HUES64 (cell line): ENCODE measurements around the gene MEGF11.

ENCODE experiments used
- H3K27ac ChIP-seq: 2 replicates; pipeline ENCODE4 v1.7.0; 2013; ENCODE audit warnings: low read depth, low read length, inconsistent platforms
- H3K27me3 ChIP-seq: 2 replicates; pipeline ENCODE4 v1.6.1; 2013; ENCODE audit warnings: mild to moderate bottlenecking, low read length; ENCODE audit not compliant: insufficient read depth
- H3K36me3 ChIP-seq: 2 replicates; pipeline ENCODE4 v1.6.1; 2013; ENCODE audit warnings: mild to moderate bottlenecking, low read length; ENCODE audit not compliant: insufficient read depth
- H3K4me1 ChIP-seq: 2 replicates; pipeline ENCODE4 v1.6.1; 2013; ENCODE audit warnings: mild to moderate bottlenecking, low read length, moderate library complexity; ENCODE audit not compliant: insufficient read depth
- H3K4me3 ChIP-seq: 2 replicates; pipeline ENCODE4 v1.5.1; 2013; ENCODE audit warnings: mild to moderate bottlenecking, low read length, moderate library complexity
- H3K9ac ChIP-seq: 2 replicates; pipeline ENCODE4 v1.6.1; 2013; ENCODE audit warnings: mild to moderate bottlenecking, low read depth, low read length
- H3K9me3 ChIP-seq: 2 replicates; pipeline ENCODE4 v1.6.1; 2013; ENCODE audit warnings: low read depth, low read length; ENCODE audit not compliant: insufficient read depth
- WGBS: fragments of 150-250, 120-280 bp; methylation state at CpG from one replicate; pipeline ENCODE4 v1.1.7; 2013; ENCODE audit warnings: missing lambda C conversion rate; 5-methylcytosine and 5-hydroxymethylcytosine counted together

Gene MEGF11

GRCh38 chr15:65947041-65947440, 306.5 kb downstream of the MEGF11 start:
- 82% methylated on average over 3 of the region's 3 CpGs for WGBS
- Histone ChIP-seq H3K4me3 (no peak overlapping the region), H3K36me3 (no peaks in the 10 kb centered on the region), H3K9me3 (no peaks in the 10 kb centered on the region), H3K27ac (no peak overlapping the region), H3K27me3 (no peaks in the 10 kb centered on the region), H3K9ac (no peak overlapping the region), H3K4me1 (no peaks in the 10 kb centered on the region)

- H3K27me3 ChIP-seq, result no peaks in the 10 kb centered on the region
- H3K36me3 ChIP-seq, result no peaks in the 10 kb centered on the region
- 81% methylated on average over 6 of the region's 6 CpGs for WGBS
- no peaks in the 10 kb centered on the region for H3K9me3 ChIP-seq
- no peak overlapping the region for H3K4me3 ChIP-seq
- H3K4me1 ChIP-seq, result no peaks in the 10 kb centered on the region
- H3K27ac ChIP-seq, result no peak overlapping the region
- H3K9ac ChIP-seq, result no peak overlapping the region
These were observed 307.9 kb downstream of the MEGF11 start for GRCh38 chr15:65945616-65946015.

- Histone ChIP-seq H3K4me3 (no peak overlapping the region), H3K9me3 (no peaks in the 10 kb centered on the region), H3K4me1 (no peaks in the 10 kb centered on the region), H3K27ac (no peak overlapping the region), H3K36me3 (no peaks in the 10 kb centered on the region), H3K9ac (no peak overlapping the region), H3K27me3 (no peaks in the 10 kb centered on the region)
- 76% methylated on average over 3 of the region's 3 CpGs for WGBS
These were observed 309.1 kb downstream of the MEGF11 start for GRCh38 chr15:65944404-65944803.

- no peak overlapping the region for H3K9ac ChIP-seq
- H3K4me3 ChIP-seq, result no peak overlapping the region
- no peaks in the 10 kb centered on the region for H3K4me1 ChIP-seq
- no peaks in the 10 kb centered on the region for H3K36me3 ChIP-seq
- H3K27ac ChIP-seq, result no peak overlapping the region
- no peaks in the 10 kb centered on the region for H3K9me3 ChIP-seq
- H3K27me3 ChIP-seq, result no peaks in the 10 kb centered on the region
- 82% methylated on average over 4 of the region's 4 CpGs for WGBS
These were observed 311.1 kb downstream of the MEGF11 start for GRCh38 chr15:65942436-65942835.

- no peak overlapping the region for H3K4me3 ChIP-seq
- H3K4me1 ChIP-seq, result no peaks in the 10 kb centered on the region
- H3K27ac ChIP-seq, result no peak overlapping the region
- H3K36me3 ChIP-seq, result no peaks in the 10 kb centered on the region
- H3K27me3 ChIP-seq, result no peaks in the 10 kb centered on the region
- H3K9ac ChIP-seq, result no peak overlapping the region
- no peaks in the 10 kb centered on the region for H3K9me3 ChIP-seq
These were observed 313.0 kb downstream of the MEGF11 start for GRCh38 chr15:65940618-65940909.

GRCh38 chr15:65939901-65940617, 313.5 kb downstream of the MEGF11 start:
- Histone ChIP-seq H3K9ac (no peak overlapping the region), H3K4me3 (no peak overlapping the region), H3K36me3 (no peaks in the 10 kb centered on the region), H3K27ac (no peak overlapping the region), H3K9me3 (no peaks in the 10 kb centered on the region), H3K27me3 (no peaks in the 10 kb centered on the region), H3K4me1 (no peaks in the 10 kb centered on the region)
- 92% methylated on average over 10 of the region's 10 CpGs for WGBS

GRCh38 chr15:65938604-65939003, 314.9 kb downstream of the MEGF11 start:
- Histone ChIP-seq H3K4me3 (no peak overlapping the region), H3K27ac (no peak overlapping the region)

GRCh38 chr15:65937476-65937875, 316.1 kb downstream of the MEGF11 start:
- Histone ChIP-seq H3K4me3 (no peak overlapping the region), H3K4me1 (no peaks in the 10 kb centered on the region), H3K9ac (no peak overlapping the region), H3K27me3 (no peaks in the 10 kb centered on the region), H3K9me3 (no peaks in the 10 kb centered on the region), H3K36me3 (no peaks in the 10 kb centered on the region), H3K27ac (no peak overlapping the region)
- WGBS, result 95% methylated on average over 1 of the region's 1 CpG

More at GRCh38 chr15:65938604-65939003, 314.9 kb downstream of the MEGF11 start:
- H3K9ac ChIP-seq, result no peak overlapping the region
- H3K4me1 ChIP-seq, result no peaks in the 10 kb centered on the region
- 73% methylated on average over 3 of the region's 4 CpGs for WGBS
- H3K27me3 ChIP-seq, result no peaks in the 10 kb centered on the region
- no peaks in the 10 kb centered on the region for H3K9me3 ChIP-seq
- H3K36me3 ChIP-seq, result no peaks in the 10 kb centered on the region

GRCh38 chr15:65937054-65937453, 316.5 kb downstream of the MEGF11 start:
- Histone ChIP-seq H3K27ac (no peak overlapping the region), H3K4me3 (no peak overlapping the region), H3K27me3 (no peaks in the 10 kb centered on the region), H3K36me3 (no peaks in the 10 kb centered on the region), H3K9ac (no peak overlapping the region), H3K9me3 (no peaks in the 10 kb centered on the region), H3K4me1 (no peaks in the 10 kb centered on the region)
- WGBS, result 90% methylated on average over 3 of the region's 3 CpGs

GRCh38 chr15:65936282-65936681, 317.3 kb downstream of the MEGF11 start:
- no peaks in the 10 kb centered on the region for H3K9me3 ChIP-seq
- H3K27ac ChIP-seq, result no peak overlapping the region
- no peaks in the 10 kb centered on the region for H3K4me1 ChIP-seq
- 76% methylated on average over 1 of the region's 1 CpG for WGBS
- no peak overlapping the region for H3K9ac ChIP-seq
- H3K27me3 ChIP-seq, result no peaks in the 10 kb centered on the region
- no peaks in the 10 kb centered on the region for H3K36me3 ChIP-seq
- no peak overlapping the region for H3K4me3 ChIP-seq

- H3K4me1 ChIP-seq, result no peaks in the 10 kb centered on the region
- no peaks in the 10 kb centered on the region for H3K27me3 ChIP-seq
- no peak overlapping the region for H3K4me3 ChIP-seq
- no peaks in the 10 kb centered on the region for H3K9me3 ChIP-seq
- H3K9ac ChIP-seq, result no peak overlapping the region
- WGBS, result 89% methylated on average over 2 of the region's 2 CpGs
- H3K36me3 ChIP-seq, result no peaks in the 10 kb centered on the region
- no peak overlapping the region for H3K27ac ChIP-seq
These were observed 318.2 kb downstream of the MEGF11 start for GRCh38 chr15:65935391-65935790.

GRCh38 chr15:65931221-65931620, 322.3 kb downstream of the MEGF11 start:
- H3K4me3 ChIP-seq, result no peak overlapping the region
- H3K27me3 ChIP-seq, result no peaks in the 10 kb centered on the region
- H3K9ac ChIP-seq, result no peak overlapping the region
- H3K36me3 ChIP-seq, result no peaks in the 10 kb centered on the region
- no peaks in the 10 kb centered on the region for H3K9me3 ChIP-seq
- no peak overlapping the region for H3K27ac ChIP-seq
- H3K4me1 ChIP-seq, result no peaks in the 10 kb centered on the region
- WGBS, result 89% methylated on average over 4 of the region's 4 CpGs
